Left renal cortex interstitium (tissue), 4 donors: Measurements from ENCODE around the gene TBC1D25. TPM values are rescaled to one million over a fixed set of nuclear protein-coding genes. Genes with fewer than 3 reads are reported as not detected.

Experiments used
- DNase-seq, 4 donors: peaks; one replicate each; pipeline ENCODE4 v3.0.0-alpha.2; 2013; ENCODE audit warnings: low read depth in 4 of 4, low spot score in 2 of 4, missing footprints in 1 of 4
- polyA plus RNA-seq, 4 donors: library from polyadenylated mRNA; unstranded; fragments of 120-200 nt; gene quantifications; one replicate each; pipeline ENCODE4 v1.2.1, GENCODE V29; 2013; ENCODE audit not compliant: insufficient read length in 4 of 4

TBC1D25 gene, protein sequence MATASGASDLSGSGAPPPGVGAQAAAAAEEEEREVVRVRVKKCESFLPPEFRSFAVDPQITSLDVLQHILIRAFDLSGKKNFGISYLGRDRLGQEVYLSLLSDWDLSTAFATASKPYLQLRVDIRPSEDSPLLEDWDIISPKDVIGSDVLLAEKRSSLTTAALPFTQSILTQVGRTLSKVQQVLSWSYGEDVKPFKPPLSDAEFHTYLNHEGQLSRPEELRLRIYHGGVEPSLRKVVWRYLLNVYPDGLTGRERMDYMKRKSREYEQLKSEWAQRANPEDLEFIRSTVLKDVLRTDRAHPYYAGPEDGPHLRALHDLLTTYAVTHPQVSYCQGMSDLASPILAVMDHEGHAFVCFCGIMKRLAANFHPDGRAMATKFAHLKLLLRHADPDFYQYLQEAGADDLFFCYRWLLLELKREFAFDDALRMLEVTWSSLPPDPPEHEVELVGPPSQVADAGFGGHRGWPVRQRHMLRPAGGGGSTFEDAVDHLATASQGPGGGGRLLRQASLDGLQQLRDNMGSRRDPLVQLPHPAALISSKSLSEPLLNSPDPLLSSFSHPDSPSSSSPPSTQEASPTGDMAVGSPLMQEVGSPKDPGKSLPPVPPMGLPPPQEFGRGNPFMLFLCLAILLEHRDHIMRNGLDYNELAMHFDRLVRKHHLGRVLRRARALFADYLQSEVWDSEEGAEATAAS
- 10 to 100 TPM in 3 of 4 donors, 1 to 10 TPM in 1; 8.8 to 11.6 (median 10.9) TPM for polyA plus RNA-seq

DNA sequence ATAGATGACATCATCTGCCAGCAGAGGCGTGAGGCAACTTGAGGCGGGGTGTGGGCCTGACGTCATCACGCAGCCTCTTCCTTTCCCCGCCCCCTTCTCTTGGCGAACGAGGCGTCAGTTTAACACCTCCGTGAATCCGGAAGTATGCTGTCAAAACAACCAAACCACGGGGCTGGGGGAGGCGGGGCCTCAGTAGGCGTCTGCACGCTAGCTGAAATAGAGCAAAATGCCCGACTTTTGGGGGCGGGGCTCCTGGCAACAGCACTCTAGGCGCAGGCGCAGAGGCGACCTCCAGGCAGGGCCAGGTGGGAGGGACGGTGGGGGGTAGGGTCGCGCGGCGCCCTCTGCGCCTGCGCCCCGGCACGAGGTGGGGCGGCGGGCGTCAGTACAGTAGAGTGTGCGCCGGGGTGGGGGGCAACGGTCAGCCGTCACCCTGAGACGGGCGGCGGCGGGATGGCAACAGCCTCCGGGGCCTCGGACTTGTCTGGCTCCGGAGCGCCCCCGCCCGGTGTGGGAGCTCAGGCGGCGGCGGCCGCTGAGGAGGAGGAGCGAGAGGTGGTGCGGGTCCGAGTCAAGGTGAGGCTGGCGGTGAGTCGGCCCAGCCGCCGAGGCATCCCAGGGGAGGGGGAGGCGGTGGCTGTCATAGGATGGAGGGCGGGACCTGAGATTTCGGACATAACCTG is at the start of gene TBC1D25:
TSS of gene TBC1D25 (plus strand) at position 370 of the 683 bp plus-strand sequence. CDS start at position 454, 84 bp downstream.
- peak; percentile 59 to 89 (median 86) for DNase-seq

- no peak for DNase-seq
These were observed 49.6 kb upstream of the TBC1D25 start for GRCh38 chrX:48489892-48490291.

DNA sequence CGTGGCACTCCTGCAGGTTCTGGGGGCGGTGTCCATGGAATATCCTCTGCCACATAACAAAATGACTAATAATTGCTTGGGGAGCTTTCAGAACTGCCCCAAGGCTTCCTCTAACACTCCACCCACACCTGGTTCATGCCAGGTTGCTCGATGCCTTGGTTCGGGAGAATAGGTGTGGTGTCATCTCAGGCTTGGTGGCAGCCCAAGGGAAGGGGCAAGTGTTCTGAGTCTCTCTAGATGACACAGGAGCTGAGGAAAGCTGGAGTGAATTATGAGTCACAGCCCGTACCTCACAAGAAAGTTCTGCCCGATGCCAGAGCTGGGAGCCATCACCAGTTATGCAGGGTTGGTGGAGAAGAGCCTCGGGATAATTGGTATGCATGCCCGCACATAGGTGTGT is 48.9 kb upstream of the TBC1D25 start:
- no peak for DNase-seq

DNA sequence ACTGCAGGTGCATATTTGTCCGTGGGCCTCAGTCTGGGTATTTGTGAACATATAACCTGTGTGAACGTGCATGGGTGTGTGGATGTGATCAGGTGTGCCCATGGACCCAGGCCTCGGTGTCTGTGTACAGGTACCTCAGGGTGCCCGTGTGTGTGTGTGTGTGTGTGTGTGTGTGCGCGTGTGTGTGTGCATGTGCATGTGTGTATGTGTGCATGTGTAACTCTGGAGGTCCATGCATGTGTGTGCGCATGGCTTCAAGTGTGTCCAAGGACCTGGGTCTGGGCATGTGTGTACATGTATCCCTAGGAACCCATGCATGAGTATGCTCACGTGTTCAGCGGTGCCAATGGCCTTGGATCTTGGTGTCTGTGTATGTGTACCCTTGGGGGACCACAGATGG is 47.7 kb upstream of the TBC1D25 start:
- DNase-seq = no peak

GRCh38 chrX:48492293-48492910 is 47.1 kb upstream of the TBC1D25 start:
- no peak for DNase-seq

DNA sequence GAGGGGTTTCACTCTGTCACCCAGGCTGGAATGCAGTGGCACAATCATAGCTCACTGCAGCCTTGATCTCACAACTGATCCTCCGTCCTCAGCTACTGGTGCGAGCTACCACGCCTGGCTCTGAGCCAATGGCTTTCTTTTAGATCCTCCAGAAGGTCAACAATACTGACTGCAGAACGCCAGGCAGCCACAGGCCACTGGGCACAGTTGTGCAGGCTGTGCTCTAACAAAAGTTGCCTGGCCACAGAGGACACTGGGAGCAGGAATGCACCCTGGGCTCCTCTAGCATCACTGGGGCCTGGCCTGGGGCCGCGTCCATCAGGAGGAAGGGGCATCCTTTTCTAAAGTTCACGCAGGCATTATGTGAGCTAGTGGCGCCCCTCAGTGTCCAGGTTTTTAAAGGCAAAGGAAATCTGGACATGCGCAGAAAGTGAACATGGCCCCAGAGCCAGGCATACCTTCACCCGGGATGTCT is 45.6 kb upstream of the TBC1D25 start:
- no peak for DNase-seq

DNA sequence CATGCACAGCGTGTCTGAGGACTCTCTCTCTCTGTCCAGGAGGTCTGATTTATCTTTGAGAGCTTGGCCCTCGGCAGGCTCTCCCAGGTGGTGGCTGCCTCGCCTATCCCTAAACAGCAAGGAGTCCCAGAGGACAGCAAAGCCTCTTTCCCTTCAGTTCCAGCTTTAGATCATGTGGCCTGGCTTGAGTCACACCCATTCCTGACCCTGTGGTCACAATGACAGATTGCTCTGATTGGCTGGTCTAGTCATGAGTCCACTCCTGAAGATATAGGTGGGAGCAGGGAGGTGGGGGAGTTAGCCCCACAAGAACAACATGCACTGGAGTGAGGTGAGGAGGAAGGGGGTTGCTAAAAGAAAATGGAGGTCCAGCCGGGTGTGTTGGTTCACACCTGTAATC is 42.9 kb upstream of the TBC1D25 start:
- no peak for DNase-seq

DNA sequence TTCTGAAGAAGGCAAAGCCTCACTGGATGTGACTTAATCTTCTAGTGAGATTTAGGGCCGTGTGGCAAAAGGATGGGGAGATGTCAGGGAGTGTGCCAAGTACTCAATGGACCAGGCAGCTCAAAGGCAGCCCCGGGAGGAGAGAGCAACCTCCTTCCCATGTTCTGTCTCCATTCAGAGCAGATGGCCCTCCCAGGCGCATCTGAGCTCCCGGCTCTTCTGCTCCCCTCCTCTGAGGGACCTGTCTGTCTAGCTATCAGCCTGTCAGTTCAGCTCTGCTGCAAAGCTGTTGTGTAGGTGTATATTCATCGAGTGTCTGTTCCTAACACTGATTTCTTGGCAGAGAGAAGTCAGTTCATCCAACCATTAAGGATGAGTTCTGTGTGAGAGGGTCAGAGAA is 41.6 kb upstream of the TBC1D25 start:
- DNase-seq = no peak

DNA sequence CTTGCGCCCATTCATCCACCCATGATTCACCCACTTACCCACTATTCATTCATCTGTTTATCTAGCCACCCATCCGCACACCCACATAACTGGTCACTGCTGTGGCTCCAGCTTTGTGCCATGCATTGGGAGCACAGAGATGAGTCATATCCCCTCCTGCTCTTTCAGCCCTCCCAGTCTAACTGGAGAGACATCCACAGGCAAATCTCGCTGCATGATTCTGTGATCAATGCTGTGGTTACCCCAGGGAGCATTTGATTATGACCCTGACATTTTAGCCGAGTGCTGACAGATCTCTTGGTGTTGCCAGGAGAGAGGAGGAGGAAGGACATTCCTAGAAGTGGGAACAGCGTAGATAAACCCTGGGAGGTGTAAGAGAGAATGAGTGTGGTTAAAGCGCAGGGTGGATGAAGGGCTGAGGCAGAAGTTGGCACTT is 41.1 kb upstream of the TBC1D25 start:
- DNase-seq = no peak

- no peak for DNase-seq
These were observed 35.3 kb upstream of the TBC1D25 start for GRCh38 chrX:48504261-48504660.

DNA sequence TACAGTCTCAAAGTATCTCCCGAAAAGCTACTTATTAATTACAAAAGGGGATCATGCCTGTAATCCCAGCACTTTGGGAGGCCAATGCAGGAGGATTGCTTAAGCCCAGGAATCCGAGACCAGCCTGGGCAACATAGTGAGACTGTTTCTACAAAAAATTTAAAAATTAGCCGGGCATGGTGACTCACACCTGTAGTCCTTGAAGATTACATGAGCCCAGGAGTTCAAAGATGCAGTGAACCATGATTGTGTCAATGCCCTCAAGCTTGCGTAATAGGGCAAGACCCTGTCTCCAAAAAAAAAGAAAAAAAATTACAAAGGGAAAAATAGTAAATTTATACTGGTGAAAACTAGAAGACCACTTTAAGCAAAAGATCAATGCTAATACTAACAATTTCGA is 34.0 kb upstream of the TBC1D25 start:
- no peak for DNase-seq

GRCh38 chrX:48507246-48507645 is 32.3 kb upstream of the TBC1D25 start:
- DNase-seq = no peak

DNA sequence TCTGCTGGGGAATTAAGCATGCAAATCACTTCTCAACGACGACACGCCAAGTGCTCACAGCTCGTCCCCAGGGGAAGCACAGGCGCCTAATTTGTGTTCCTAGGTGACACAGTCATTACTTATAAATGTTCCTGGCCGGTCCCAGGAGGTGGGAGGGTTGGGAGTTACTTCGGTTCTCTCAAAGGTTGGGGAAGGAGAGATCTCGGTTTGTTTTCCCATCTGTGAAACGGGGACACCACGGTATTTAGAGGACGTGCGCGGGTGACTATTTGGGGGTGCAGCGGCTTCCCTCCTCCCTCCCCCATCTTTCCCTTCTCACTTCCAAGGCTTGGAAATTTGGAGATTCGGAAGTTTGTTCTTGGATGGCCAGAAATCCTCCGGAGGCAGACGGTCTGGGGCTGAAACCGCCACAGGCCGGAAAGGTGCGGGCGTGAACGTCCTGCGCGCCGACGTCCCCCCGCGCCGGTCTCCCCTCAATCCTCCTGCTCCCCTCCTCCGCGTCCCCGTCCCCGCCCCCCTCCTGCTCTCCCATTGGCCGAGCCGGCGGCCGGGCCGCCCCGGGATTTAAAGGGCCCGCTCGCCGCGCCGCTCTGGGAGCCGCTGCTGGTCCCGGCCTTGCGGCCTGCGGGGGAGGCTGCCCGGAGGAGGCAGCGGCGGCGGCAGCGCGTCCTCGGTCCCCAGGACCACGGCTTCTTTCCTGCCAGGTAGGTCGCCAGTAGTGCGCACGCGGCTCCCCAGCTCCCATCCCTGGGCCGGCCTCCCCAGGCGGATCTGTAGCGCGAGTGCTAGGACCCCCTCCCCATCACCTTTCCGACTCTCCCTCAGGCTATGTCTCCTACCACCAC is 30.9 kb upstream of the TBC1D25 start, which contains the start of gene PORCN:
TSS of gene PORCN (plus strand) at position 593 of the 845 bp plus-strand sequence. CDS start 829 bp downstream, outside the sequence.
- peak in 2 of 4 donors; percentile 24 to 55 for DNase-seq

DNA sequence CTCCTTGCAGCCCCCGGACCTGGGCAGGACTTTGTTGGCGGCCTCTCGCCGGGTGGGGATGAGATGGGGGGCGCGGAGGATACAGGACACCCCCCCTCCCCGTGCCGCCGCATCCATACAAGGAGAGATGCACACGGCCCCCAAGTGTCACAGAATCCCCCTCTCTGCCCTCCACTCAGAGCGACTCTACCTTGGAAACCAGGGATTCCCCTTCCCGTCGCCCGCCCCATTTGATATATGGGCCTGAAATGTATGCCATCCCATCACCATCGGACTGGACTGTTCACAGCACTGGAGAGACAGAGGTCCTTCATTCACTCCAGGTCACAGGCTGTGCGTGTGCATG is 30.3 kb upstream of the TBC1D25 start:
- DNase-seq = no peak

- DNase-seq = no peak
These were observed 29.9 kb upstream of the TBC1D25 start for GRCh38 chrX:48509619-48510018.

DNA sequence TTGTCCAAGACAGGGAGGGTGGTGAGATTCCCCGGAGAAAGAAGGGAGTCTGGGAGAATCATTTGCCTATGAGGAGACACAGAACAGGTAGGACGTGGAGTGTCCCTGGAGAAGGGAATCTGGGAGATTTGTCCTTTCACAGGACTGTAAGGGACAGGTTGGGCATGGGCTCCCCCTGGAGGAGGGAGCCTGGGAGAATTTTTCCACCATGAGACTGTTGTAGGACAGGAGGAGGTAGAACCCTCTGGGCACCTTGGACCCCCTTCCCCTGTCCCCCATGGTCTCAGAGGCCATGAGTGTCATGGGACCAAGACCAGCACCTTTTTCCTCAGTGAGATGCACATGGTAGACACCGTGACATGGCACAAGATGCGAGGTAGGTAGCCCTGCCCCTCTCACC is 28.0 kb upstream of the TBC1D25 start:
- no peak for DNase-seq

GRCh38 chrX:48512371-48512935 is 27.1 kb upstream of the TBC1D25 start:
- DNase-seq = no peak

DNA sequence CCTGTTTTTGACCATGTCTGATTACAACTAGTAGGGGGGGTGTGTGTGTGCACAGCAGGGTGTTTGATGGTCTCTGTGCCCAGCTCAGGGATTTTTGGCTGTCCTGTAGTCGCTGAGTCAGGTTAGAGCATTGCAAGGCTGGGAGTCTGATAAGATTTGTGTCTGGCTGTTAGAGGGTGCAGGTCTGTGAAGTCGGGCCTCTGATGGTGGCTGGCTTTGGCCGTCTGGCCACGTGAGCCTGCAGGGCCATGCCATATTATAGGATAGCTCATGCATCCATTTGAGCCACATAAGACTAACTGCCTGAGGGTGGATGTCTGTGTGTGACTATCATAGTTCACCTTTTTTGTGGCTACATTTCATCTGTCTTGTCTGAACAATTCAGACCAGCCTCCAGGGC is 25.8 kb upstream of the TBC1D25 start:
- no peak for DNase-seq

DNA sequence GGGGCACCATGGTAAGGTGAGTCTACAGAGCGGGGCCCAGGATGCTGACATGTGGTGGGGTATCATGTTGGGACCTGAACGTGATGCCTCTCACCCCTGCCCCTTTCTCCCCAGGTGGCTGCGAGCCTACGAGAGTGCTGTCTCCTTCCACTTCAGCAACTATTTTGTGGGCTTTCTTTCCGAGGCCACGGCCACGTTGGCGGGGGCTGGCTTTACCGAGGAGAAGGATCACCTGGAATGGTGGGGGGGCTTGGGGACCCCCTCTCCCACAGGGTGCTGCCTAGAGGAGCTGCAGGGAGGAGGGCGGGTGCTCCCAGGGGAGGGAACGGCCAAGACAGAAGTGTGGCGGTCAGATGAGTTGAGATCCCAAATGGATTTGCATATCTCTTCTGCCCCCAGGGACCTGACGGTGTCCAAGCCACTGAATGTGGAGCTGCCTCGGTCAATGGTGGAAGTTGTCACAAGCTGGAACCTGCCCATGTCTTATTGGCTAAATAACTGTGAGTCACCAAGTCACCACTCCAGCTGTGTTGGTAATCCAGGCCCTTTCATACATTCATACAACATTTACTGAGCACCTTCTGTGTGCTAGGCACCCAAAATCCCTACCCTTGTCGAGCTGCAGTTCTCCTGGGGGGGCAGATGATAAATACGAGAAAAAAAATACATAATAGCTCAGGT is 25.2 kb upstream of the TBC1D25 start:
- DNase-seq = no peak
